Liver (tissue), 9 donors: Measurements from ENCODE around the gene IGF1R. TPM values are rescaled to one million over a fixed set of nuclear protein-coding genes. Genes with fewer than 3 reads are reported as not detected.

Experiments
- DNase-seq: peaks from one replicate; pipeline ENCODE4 v3.0.0-alpha.2; 2017; ENCODE audit warnings: low spot score
- H3K27ac ChIP-seq, 2 donors: one replicate each; pipeline ENCODE4 v1.7.0; 2013; ENCODE audit warnings: inconsistent platforms in 2 of 2, low read length in 2 of 2, control low read depth in 1 of 2, low read depth in 1 of 2, mild to moderate bottlenecking in 1 of 2
- H3K27me3 ChIP-seq, 4 donors: one replicate each; pipeline versions ENCODE4 v1.6.1 to v1.7.0; 2013; ENCODE audit warnings: low read length in 3 of 4, inconsistent platforms in 1 of 4, mild to moderate bottlenecking in 1 of 4, moderate library complexity in 1 of 4; ENCODE audit not compliant: control insufficient read depth in 4 of 4, insufficient read depth in 4 of 4
- H3K36me3 ChIP-seq, 4 donors: one replicate each; pipeline versions ENCODE4 v1.6.1 to v1.7.0; 2013; ENCODE audit warnings: low read length in 3 of 4, mild to moderate bottlenecking in 3 of 4, low read depth in 1 of 4, moderate library complexity in 1 of 4; ENCODE audit not compliant: control insufficient read depth in 4 of 4, insufficient read depth in 3 of 4
- H3K4me1 ChIP-seq, 4 donors: one replicate each; pipeline versions ENCODE4 v1.6.1 to v1.7.0; 2013; ENCODE audit warnings: low read length in 3 of 4, mild to moderate bottlenecking in 3 of 4, moderate library complexity in 1 of 4; ENCODE audit not compliant: control insufficient read depth in 4 of 4, insufficient read depth in 4 of 4
- H3K4me3 ChIP-seq, 3 donors: one replicate each; pipeline versions ENCODE4 v1.6.1 to v1.7.0; 2013; ENCODE audit warnings: low read length in 3 of 3, control low read depth in 1 of 3, low read depth in 1 of 3, mild to moderate bottlenecking in 1 of 3
- H3K9ac ChIP-seq, 2 donors: one replicate each; pipeline ENCODE4 v1.7.0; 2013; ENCODE audit warnings: low read length in 2 of 2, mild to moderate bottlenecking in 2 of 2, moderate library complexity in 2 of 2, control low read depth in 1 of 2, low read depth in 1 of 2
- H3K9me3 ChIP-seq, 4 donors: one replicate each; pipeline versions ENCODE4 v1.6.1 to v1.7.0; 2013; ENCODE audit warnings: low read length in 3 of 4; ENCODE audit not compliant: control insufficient read depth in 4 of 4
- ATF3 ChIP-seq: IDR thresholded peaks from 2 replicates; pipeline ENCODE4 v1.6.1; 2016; ENCODE audit warnings: antibody characterized with exemption
- CTCF ChIP-seq: fragments of 150-350 bp; IDR thresholded peaks from 2 replicates; pipeline ENCODE4 v1.5.1; 2017; ENCODE audit warnings: improper control_type of control experiment, low read depth, low read length; ENCODE audit not compliant: missing input control
- EGR1 ChIP-seq, 2 donors: IDR thresholded peaks; 2 replicates each; pipeline ENCODE4 v1.6.1; 2016 to 2018; ENCODE audit warnings: antibody characterized with exemption in 2 of 2, low read depth in 2 of 2
- FOXA2 ChIP-seq: IDR thresholded peaks from 2 replicates; pipeline ENCODE4 v1.6.1; 2016; ENCODE audit warnings: antibody characterized with exemption
- GABPA ChIP-seq, 2 donors: IDR thresholded peaks in 1 of 2; conservative IDR thresholded peaks in 1 of 2; 2 replicates each; pipeline ENCODE4 v1.6.1; 2016; ENCODE audit warnings: antibody characterized with exemption in 2 of 2, mild to moderate bottlenecking in 1 of 2, moderate library complexity in 1 of 2
- HNF4A ChIP-seq, 2 donors: conservative IDR thresholded peaks; 2 replicates each; pipeline ENCODE4 v1.6.1; 2016; ENCODE audit warnings: antibody characterized with exemption in 2 of 2, mild to moderate bottlenecking in 2 of 2
- HNF4G ChIP-seq: IDR thresholded peaks from 2 replicates; pipeline ENCODE4 v1.6.1; 2016; ENCODE audit warnings: antibody characterized with exemption
- JUND ChIP-seq, 2 donors: IDR thresholded peaks; 2 replicates each; pipeline ENCODE4 v1.6.1; 2016; ENCODE audit warnings: antibody characterized with exemption in 2 of 2
- MAX ChIP-seq: IDR thresholded peaks from 2 replicates; pipeline ENCODE4 v1.6.1; 2016; ENCODE audit warnings: antibody characterized with exemption
- NR2F2 ChIP-seq: IDR thresholded peaks from 2 replicates; pipeline ENCODE4 v1.6.1; 2016; ENCODE audit warnings: antibody characterized with exemption
- RAD21 ChIP-seq, 2 donors: IDR thresholded peaks; 2 replicates each; pipeline ENCODE4 v1.6.1; 2016; ENCODE audit warnings: antibody characterized with exemption in 2 of 2, mild to moderate bottlenecking in 2 of 2
- REST ChIP-seq: IDR thresholded peaks from 2 replicates; pipeline ENCODE4 v1.6.1; 2016; ENCODE audit warnings: antibody characterized with exemption, mild to moderate bottlenecking
- RXRA ChIP-seq, 2 donors: IDR thresholded peaks; 2 replicates each; pipeline ENCODE4 v1.6.1; 2017 to 2018; ENCODE audit warnings: antibody characterized with exemption in 2 of 2, mild to moderate bottlenecking in 1 of 2
- SP1 ChIP-seq: IDR thresholded peaks from 2 replicates; pipeline ENCODE4 v1.6.1; 2018; ENCODE audit warnings: antibody characterized with exemption, mild to moderate bottlenecking
- TAF1 ChIP-seq: conservative IDR thresholded peaks from 2 replicates; pipeline ENCODE4 v1.6.1; 2016; ENCODE audit warnings: antibody characterized with exemption, mild to moderate bottlenecking
- YY1 ChIP-seq: IDR thresholded peaks from 2 replicates; pipeline ENCODE4 v1.6.1; 2016; ENCODE audit warnings: antibody characterized with exemption, mild to moderate bottlenecking
- WGBS: extraction: QIAGEN DNeasy Blood & Tissue Kit; methylation state at CpG from one replicate; pipeline ENCODE4 v1.1.7; 2013; 5-methylcytosine and 5-hydroxymethylcytosine counted together
- polyA plus RNA-seq, 2 donors: library from polyadenylated mRNA; stranded (reverse) in 1 of 2; unstranded in 1 of 2; fragments of 200-250 nt in 1 of 2; fragments of >200 nt in 1 of 2; fragmentation: Nextera tagmentation in 1 of 2; extraction: Ambion mirVana in 1 of 2; gene quantifications; one replicate each; pipeline versions ENCODE4 v1.2.1 to v1.2.3, GENCODE V29; 2013 to 2015
- total RNA-seq, 2 donors: library from RNA; depleted of rRNA; stranded (reverse); fragments of >200 nt; gene quantifications; one replicate each; pipeline ENCODE4 v1.2.3, GENCODE V29; 2014
- donor health status: healthy.
- donor health status: healthy.
- donor health status: healthy.
- donor health status: healthy.
- donor health status: healthy.

IGF1R gene
- total and polyA plus RNA-seq, 4 donors = 0.69 to 10.3 (median 3.2) TPM

GRCh38 chr15:98778263-98778959 is 130.1 kb downstream of the IGF1R start:
- WGBS = 85% methylated on average over 3 of the region's 3 CpGs
- Histone ChIP-seq H3K27ac (no peak overlapping the region), H3K9ac (no peak overlapping the region), H3K4me1 (no peaks in the 10 kb centered on the region), H3K4me3 (no peak overlapping the region), H3K27me3 (peaks cover 0 to 11% (median 2%) of the 10 kb centered on the region in 4 donors), H3K9me3 (no peaks in the 10 kb centered on the region), H3K36me3 (no peaks in the 10 kb centered on the region)
- TF ChIP-seq HNF4G (no peak), CTCF (no peak), MAX (no peak), EGR1 (IDR thresholded peaks at IDR 0.05; ENCODE audit: low read depth in 2 of 2) (no peak), SP1 (no peak), HNF4A (conservative IDR thresholded peaks at IDR 0.05) (no peak), ATF3 (no peak), RXRA (IDR thresholded peaks at IDR 0.05) (no peak), GABPA (IDR thresholded peaks at IDR 0.05 in 1 of 2, conservative IDR thresholded peaks at IDR 0.05 in 1 of 2) (no peak), JUND (IDR thresholded peaks at IDR 0.05) (no peak), YY1 (no peak), FOXA2 (no peak), TAF1 (no peak), RAD21 (IDR thresholded peaks at IDR 0.05) (no peak)
- no peak for DNase-seq

- Histone ChIP-seq H3K4me1 (no peaks in the 10 kb centered on the region), H3K27ac (no peak overlapping the region)
- 76% methylated on average over 4 of the region's 4 CpGs for WGBS
Observed at GRCh38 chr15:98778960-98779359, 130.6 kb downstream of the IGF1R start.

More at GRCh38 chr15:98778960-98779359, 130.6 kb downstream of the IGF1R start:
- Histone ChIP-seq H3K4me3 (no peak overlapping the region), H3K36me3 (no peaks in the 10 kb centered on the region), H3K9ac (no peak overlapping the region), H3K9me3 (no peaks in the 10 kb centered on the region), H3K27me3 (peaks cover 0 to 9% (median under 1%) of the 10 kb centered on the region in 4 donors)
- TF ChIP-seq YY1 (no peak), JUND (IDR thresholded peaks at IDR 0.05) (no peak), REST (no peak), TAF1 (no peak), FOXA2 (no peak), HNF4G (no peak), SP1 (no peak), NR2F2 (no peak), CTCF (no peak), GABPA (IDR thresholded peaks at IDR 0.05 in 1 of 2, conservative IDR thresholded peaks at IDR 0.05 in 1 of 2) (no peak), RXRA (IDR thresholded peaks at IDR 0.05) (no peak), ATF3 (no peak), MAX (no peak), HNF4A (conservative IDR thresholded peaks at IDR 0.05) (no peak), EGR1 (IDR thresholded peaks at IDR 0.05; ENCODE audit: low read depth in 2 of 2) (no peak)
- DNase-seq = no peak
